ENCODE data around the gene OR8B3. TPM values are rescaled to one million over a fixed set of nuclear protein-coding genes. Genes with fewer than 3 reads are reported as not detected.
"Not testable (repeated sequence)": the region's sequence is repeated elsewhere in the genome, so short reads cannot be mapped to it uniquely, and the experiment has no call there.

OR8B3 gene
- not detected in 2 replicates for total RNA-seq

GRCh38 chr11:124398924-124399323 lies at the start of gene OR8B3:
Gene OR8B3 (minus strand): TSS chr11:124399024. CDS start chr11:124397351, 1,673 bp downstream.
- DNase-seq (ENCODE audit: low read depth in 2 of 2) = no peak

- no peak for DNase-seq (ENCODE audit: low read depth in 2 of 2)
Measured at GRCh38 chr11:124446916-124447315, 48.1 kb upstream of the OR8B3 start.

DNA sequence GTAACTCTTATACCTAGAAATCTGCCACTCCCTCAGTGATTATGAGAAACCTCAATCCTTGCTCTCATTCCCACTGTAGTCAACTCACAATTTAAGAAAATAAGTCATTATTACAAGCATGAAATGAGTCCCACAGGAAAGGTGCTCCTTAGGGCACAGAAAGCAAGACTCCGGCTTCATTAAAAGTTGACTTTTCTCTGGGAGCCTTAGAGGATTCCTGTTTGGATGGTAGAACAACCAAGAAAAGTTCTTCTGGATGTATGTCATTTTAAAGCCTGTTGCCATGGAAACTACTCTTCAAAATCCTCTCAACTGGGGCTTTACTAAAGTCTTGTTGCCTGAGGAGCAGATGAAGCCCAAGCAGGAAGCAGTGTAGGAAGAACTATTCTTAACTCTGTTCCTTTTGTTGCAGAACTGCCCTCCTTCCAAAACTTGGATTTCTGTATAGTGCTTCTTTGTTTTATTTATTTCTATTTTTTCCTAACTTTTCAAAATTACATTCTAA lies 46.9 kb upstream of the OR8B3 start, which contains the start of gene OR8B8:
OR8B8 (minus strand) TSS at position 51 of the 505 bp plus-strand sequence. CDS start 4,611 bp downstream, outside the sequence.
- DNase-seq (ENCODE audit: low read depth in 2 of 2) = no peak

DNA sequence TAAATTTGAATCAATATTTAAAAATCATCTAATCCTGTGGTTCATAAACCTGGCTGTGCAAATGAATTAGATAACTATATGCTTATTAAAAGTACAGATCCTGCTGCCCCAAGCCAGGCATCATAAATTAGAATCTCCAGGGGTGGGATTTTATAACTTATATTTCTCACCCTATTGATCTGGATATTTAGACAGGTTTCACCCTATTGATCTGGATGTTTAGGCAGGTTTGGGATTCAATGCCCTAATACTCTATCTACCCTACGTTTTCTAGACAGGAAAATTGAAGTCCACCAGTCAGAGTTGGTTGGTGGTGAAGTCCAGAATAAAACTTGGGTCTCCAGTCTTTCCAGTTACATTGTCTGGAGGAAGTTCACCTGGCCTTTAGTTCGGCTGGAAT lies 44.0 kb upstream of the OR8B3 start:
- DNase-seq (ENCODE audit: low read depth in 2 of 2) = no peak

GRCh38 chr11:124442442-124442841 lies 43.6 kb upstream of the OR8B3 start:
- DNase-seq (ENCODE audit: low read depth in 2 of 2) = no peak

GRCh38 chr11:124441519-124441918 lies 42.7 kb upstream of the OR8B3 start:
- no peak for DNase-seq (ENCODE audit: low read depth in 2 of 2)

DNA sequence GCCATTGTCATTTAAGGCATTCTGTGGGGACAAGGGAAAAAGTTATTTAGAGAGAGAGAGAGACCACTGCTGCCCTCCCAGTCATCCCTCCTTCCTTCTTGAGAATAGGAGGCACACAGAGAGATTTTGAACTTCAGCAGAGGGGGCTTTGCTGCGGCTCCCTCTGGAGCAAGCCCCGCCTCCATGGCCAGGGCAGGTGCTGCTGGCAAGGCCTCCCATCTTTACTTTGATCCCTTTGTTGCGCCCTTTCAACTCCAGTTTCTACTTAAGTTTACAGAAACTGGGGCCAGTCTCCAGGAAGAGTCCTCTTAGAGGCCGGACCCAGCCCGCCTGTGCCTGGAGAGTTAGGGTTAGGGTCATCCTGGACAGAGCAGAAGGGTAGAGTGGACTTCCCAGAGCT lies 42.3 kb upstream of the OR8B3 start:
- no peak for DNase-seq (ENCODE audit: low read depth in 2 of 2)

DNA sequence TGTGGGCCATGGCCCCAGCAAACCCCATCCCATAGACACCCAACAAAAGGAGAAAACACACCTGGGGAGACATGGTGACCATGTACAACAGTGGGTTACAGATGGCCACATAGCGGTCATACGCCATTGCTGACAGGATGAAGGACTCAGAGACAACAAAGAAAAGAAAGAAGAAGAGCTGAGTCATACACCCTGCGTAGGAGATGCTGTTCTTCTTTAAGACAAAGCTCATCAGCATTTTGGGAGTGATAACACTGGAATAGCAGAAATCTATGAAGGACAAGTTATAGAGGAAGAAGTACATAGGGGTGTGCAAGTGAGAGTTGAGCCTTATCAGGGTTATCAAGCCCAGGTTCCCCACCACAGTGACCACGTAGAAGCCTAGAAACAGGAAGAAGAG lies 41.8 kb upstream of the OR8B3 start:
- DNase-seq (ENCODE audit: low read depth in 2 of 2) = no peak

DNA sequence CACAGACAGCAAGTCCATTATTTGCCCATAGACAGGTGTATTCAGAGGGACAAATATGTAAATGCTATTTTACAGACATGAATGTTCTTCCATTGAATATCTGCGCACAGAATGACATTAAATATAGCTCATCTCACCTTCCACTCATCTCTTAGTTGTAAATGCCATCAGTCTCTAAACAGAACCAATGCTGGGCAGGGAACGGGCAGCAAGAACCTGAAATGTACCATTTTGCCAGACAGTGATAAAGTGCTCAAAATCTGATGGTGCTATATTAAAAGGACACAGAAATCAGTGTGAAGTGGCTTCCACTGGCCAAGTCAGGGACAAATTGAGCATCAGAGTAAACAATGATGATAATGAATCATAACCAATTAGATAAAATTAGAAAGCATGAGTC lies 35.9 kb upstream of the OR8B3 start:
- no peak for DNase-seq (ENCODE audit: low read depth in 2 of 2)

- DNase-seq (ENCODE audit: low read depth in 2 of 2) = no peak
Measured at GRCh38 chr11:124429599-124429998, 30.8 kb upstream of the OR8B3 start.

DNA sequence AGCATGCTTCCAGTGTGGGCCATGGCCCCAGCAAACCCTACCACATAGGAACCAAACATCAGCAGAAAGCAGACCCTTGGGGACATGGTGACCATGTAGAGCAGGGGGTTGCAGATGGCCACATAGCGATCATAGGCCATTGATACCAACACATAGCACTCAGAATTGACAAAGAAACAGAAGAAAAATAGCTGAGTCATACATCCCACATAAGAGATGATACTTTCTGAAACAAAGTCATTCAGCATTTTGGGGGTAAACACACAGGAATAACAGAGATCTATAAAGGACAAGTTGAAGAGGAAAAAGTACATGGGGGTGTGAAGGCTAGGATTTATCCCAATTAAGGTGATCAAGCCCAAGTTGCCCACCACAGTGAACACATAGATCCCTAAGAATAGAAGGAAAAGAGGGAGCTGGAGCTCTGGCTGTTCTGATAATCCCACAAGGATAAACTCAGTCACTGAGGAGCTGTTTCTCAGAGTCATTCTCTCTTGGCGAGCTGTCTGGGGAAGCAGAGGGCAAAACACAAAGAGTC lies 25.6 kb upstream of the OR8B3 start, which contains the start of gene OR8B4:
OR8B4 (minus strand) TSS at position 488 of the 538 bp plus-strand sequence; CDS start at position 488, 0 bp downstream.
- DNase-seq (ENCODE audit: low read depth in 2 of 2) = no peak

- no peak for DNase-seq (ENCODE audit: low read depth in 2 of 2)
Measured at GRCh38 chr11:124421043-124421442, 22.2 kb upstream of the OR8B3 start.

- peak; percentile 55 to 69 for DNase-seq (ENCODE audit: low read depth in 2 of 2)
Measured at GRCh38 chr11:124415356-124415923, 16.6 kb upstream of the OR8B3 start.

DNA sequence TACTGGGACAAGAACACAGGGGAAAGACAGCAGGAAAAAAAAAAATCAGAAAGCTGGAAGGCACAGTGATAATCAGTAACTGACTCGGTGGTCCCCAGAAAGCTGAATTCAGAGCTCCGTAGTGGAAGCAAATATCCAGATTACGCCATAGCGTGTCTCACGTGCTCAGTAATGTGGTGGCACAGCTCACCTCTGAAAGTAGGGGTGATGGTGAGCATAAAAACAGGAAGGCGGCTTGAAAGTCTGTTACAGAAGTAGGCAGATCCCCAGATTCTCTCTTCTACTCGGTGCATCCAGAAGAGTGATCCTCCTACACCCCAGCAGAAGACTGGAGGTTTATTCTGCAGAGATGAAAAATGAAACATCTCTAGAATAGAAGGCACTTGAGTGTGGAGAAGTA lies 11.1 kb upstream of the OR8B3 start:
- no peak for DNase-seq (ENCODE audit: low read depth in 2 of 2)

DNA sequence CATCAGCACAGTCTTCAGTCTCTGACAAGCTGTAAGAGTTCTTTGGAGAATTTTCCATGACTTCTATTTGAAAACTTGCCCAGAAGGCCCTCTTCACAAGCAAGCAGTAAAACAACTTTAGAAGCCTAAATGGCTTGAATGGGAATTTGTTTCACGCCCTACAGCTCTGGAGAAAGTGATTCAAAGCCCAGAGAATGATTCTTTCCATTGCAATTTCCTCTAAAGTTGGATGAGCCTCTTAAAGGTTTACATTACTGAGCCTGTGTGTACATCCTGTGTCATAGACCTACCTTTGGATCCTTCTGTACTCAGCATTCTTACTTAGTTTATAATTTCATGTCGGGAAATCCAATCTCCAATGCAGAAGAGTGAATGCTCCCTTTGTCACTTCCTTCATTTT lies 6.8 kb upstream of the OR8B3 start:
- no peak for DNase-seq (ENCODE audit: low read depth in 2 of 2)

DNA sequence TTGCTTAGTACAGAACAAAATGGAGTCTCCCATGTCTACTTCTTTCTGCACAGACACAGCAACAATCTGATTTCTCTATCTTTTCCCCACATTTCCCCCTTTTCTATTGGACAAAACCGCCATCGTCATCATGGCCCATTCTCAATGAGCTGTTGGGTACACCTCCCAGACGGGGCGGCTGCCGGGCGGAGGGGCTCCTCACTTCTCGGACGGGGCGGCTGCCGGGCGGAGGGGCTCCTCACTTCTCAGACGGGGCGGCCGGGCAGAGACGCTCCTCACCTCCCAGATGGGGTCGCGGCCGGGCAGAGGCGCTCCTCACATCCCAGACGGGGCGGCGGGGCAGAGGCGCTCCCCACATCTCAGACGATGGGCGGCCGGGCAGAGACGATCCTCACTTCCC lies 4.4 kb upstream of the OR8B3 start:
- DNase-seq (ENCODE audit: low read depth in 2 of 2) = not testable (repeated sequence)

DNA sequence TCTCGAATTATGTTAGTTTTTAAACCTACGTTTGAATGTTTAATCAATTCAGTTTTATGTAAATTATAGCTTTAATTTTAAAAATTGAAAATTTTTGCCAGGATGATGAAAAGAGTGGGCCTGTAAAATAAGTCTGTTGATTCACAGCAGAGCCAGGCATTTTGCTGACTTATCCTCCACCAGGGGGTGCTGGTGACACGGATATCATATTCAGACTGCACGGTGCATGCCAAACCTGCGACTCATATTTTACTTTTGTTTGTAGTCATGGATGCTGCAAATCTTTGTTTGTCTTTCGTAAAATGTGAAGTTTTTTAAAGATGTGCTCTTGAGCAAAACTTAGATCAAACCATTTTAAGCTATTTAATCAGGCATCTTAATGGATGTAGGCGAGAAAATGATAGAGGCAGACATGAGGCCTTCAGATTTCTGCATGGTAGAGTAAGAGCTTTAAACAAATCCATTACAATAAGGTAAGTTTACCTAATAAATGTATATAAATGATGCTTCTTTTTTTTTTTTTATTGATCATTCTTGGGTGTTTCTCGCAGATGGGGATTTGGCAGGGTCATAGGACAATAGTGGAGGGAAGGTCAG lies 3.6 kb upstream of the OR8B3 start:
- DNase-seq (ENCODE audit: low read depth in 2 of 2) = peak; percentile 55 to 69

DNA sequence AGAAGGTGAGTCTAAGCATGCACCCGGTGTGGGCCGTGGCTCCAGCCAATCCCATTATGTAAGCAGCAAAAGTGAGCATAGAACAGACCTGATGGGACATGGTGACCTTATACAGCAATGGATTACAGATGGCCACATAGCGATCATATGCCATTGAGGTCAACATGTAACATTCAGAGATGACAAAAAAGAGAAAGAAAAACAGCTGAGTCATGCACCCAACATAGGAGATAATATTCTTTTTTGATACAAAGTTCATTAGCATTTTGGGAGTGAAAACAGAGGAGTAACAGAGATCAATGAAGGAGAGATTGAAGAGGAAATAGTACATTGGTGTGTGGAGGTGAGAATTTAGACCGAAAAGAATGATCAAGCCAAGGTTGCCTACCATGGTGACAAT lies 2.0 kb downstream of the OR8B3 start:
- not testable (repeated sequence) for DNase-seq (ENCODE audit: low read depth in 2 of 2)

- DNase-seq (ENCODE audit: low read depth in 2 of 2) = no peak
Measured at GRCh38 chr11:124394408-124394807, 4.4 kb downstream of the OR8B3 start.

- no peak for DNase-seq (ENCODE audit: low read depth in 2 of 2)
Measured at GRCh38 chr11:124384399-124384798, 14.4 kb downstream of the OR8B3 start, which contains the start of gene OR8B2. Gene OR8B2 (minus strand): TSS chr11:124384499. CDS start chr11:124383343, 1,156 bp downstream.

- DNase-seq (ENCODE audit: low read depth in 2 of 2) = not testable (repeated sequence)
Measured at GRCh38 chr11:124382857-124383256, 16.0 kb downstream of the OR8B3 start.

DNA sequence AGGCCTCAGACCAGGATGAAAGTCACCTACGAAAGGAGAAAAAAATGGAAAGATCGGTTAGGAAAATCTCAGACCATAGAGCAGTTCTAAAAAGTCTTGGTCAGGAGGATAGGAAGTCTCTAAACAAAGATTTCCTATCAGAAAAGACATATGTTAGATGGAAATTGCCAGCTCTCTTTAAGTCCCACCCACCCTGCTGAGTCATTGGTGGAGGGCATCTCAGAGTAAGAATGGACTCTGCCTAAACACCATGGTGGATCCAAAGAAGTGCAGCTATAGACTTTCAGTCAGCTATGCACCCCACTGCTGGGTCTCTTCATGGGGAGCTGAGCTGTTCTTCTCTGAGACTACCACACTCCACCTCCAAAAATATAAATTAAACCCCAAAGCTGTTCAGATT lies 18.2 kb downstream of the OR8B3 start:
- DNase-seq (ENCODE audit: low read depth in 2 of 2) = no peak

GRCh38 chr11:124376280-124376679 lies 22.5 kb downstream of the OR8B3 start:
- DNase-seq (ENCODE audit: low read depth in 2 of 2) = no peak
